ENCODE measurements around the gene PRKN. TPM values are rescaled to one million over a fixed set of nuclear protein-coding genes. Genes with fewer than 3 reads are reported as not detected.
A peak's percentile ranks its signal among the peaks of the same experiment; 100 is the strongest.

PRKN gene
- total and polyA plus RNA-seq, 2 experiments from 2014 or later, result 0.10 to 0.84 TPM

DNA sequence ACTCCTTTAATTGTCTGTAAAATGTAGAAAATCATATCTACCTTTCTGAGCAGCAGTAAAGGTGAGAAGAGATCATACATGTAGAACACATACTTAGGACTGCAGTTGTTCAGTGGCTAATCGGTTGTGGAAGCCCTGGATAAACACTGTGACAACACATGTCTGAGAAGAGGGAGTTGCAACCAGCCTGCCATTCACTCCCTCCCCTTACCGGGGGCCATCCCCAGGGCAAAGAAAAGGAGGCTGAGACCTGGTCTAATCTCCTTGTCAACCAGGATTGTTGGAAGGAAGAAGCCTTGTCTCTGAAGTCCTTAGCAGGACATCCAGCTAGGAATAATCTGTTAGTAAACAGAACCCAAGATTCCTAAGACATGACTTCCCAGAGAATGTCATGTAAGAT is 991.2 kb downstream of the PRKN start:
- TF ChIP-seq ETS1 (IDR thresholded peaks at IDR 0.05), result no peak
- TF ChIP-seq JUNB (IDR thresholded peaks at IDR 0.05; ENCODE audit: unreplicated experiment), result no peak
- TF ChIP-seq ZNF114 (CRISPR knock-in tag; IDR thresholded peaks at IDR 0.05), result no peak
- no peak for TF ChIP-seq EZH2 (IDR thresholded peaks at IDR 0.05; ENCODE audit: low read depth, unreplicated experiment)
- no peak for TF ChIP-seq REST (IDR thresholded peaks at IDR 0.05; ENCODE audit: unreplicated experiment)
- TF ChIP-seq NANOG (IDR thresholded peaks at IDR 0.05; ENCODE audit: borderline replicate concordance), result no peak
- TF ChIP-seq EZH2phosphoT487 (IDR thresholded peaks at IDR 0.05; ENCODE audit: unreplicated experiment), result no peak
- TF ChIP-seq POLR2AphosphoS5 (IDR thresholded peaks at IDR 0.05; ENCODE audit: low read depth), result no peak
- H2AFZ ChIP-seq, result no peak overlapping the region
- H3K4me3 Mint-ChIP-seq, result no peak overlapping the region
- no peak for ATAC-seq
- H3K4me1 ChIP-seq (ENCODE audit: insufficient read depth), result no peaks in the 10 kb centered on the region
- H3K27ac ChIP-seq (ENCODE audit: low read depth), result no peak overlapping the region
- H3K4me2 ChIP-seq, result no peak overlapping the region
- H3F3A ChIP-seq (replicated peaks; ENCODE audit: low read depth), result no peaks in the 10 kb centered on the region
- H3K36me3 Mint-ChIP-seq (ENCODE audit: low read depth), result no peaks in the 10 kb centered on the region
- H3K27ac Mint-ChIP-seq, result no peak overlapping the region
- H3K4me1 Mint-ChIP-seq, result peaks cover 7% of the 10 kb centered on the region; the same call in 2 of the 3 replicates
- H3K4me3 ChIP-seq, result no peak overlapping the region
- H3K27me3 Mint-ChIP-seq (ENCODE audit: insufficient read depth, low read depth, poor library complexity), result peaks cover 2% of the 10 kb centered on the region
- no peak for DNase-seq (ENCODE audit: low spot score)
- no peaks in the 10 kb centered on the region for H4K20me1 ChIP-seq (replicated peaks; ENCODE audit: insufficient read depth)
- no peaks in the 10 kb centered on the region for H3K36me3 ChIP-seq (ENCODE audit: insufficient read depth)
- no peaks in the 10 kb centered on the region for H3K79me2 ChIP-seq (replicated peaks; ENCODE audit: insufficient read depth)
- no peaks in the 10 kb centered on the region for H3K27me3 ChIP-seq (ENCODE audit: insufficient read depth)
- H3K9me3 Mint-ChIP-seq, result no peaks in the 10 kb centered on the region
- H3K9me2 ChIP-seq (ENCODE audit: insufficient read depth), result no peaks in the 10 kb centered on the region

- peaks cover 10% of the 10 kb centered on the region; the same call in 2 of the 3 replicates for H3K4me1 Mint-ChIP-seq
- ATAC-seq, result no peak
Observed at GRCh38 chr6:161732594-161732993, 995.0 kb downstream of the PRKN start.

More at GRCh38 chr6:161732594-161732993, 995.0 kb downstream of the PRKN start:
- H3K79me2 ChIP-seq (replicated peaks; ENCODE audit: insufficient read depth), result no peaks in the 10 kb centered on the region
- no peaks in the 10 kb centered on the region for H4K20me1 ChIP-seq (replicated peaks; ENCODE audit: insufficient read depth)
- DNase-seq (ENCODE audit: low spot score), result no peak
- H3K4me1 ChIP-seq (ENCODE audit: insufficient read depth), result no peaks in the 10 kb centered on the region
- H3K27ac ChIP-seq (ENCODE audit: low read depth), result no peak overlapping the region
- H3K9me2 ChIP-seq (ENCODE audit: insufficient read depth), result no peaks in the 10 kb centered on the region
- Mint-ChIP-seq H3K9me3 (peaks cover 9% of the 10 kb centered on the region; the same call in 2 of the 3 replicates), H3K27ac (no peak overlapping the region), H3K27me3 (ENCODE audit: insufficient read depth, low read depth, poor library complexity) (peaks cover 2% of the 10 kb centered on the region), H3K4me3 (no peak overlapping the region), H3K36me3 (ENCODE audit: low read depth) (peaks cover 6% of the 10 kb centered on the region; the same call in 1 of the 3 replicates)
- H3K4me3 ChIP-seq, result no peak overlapping the region
- TF ChIP-seq JUNB (IDR thresholded peaks at IDR 0.05; ENCODE audit: unreplicated experiment), result no peak
- TF ChIP-seq STAT1 (IDR thresholded peaks at IDR 0.05; ENCODE audit: unreplicated experiment), result no peak
- TF ChIP-seq, protein P1, sequence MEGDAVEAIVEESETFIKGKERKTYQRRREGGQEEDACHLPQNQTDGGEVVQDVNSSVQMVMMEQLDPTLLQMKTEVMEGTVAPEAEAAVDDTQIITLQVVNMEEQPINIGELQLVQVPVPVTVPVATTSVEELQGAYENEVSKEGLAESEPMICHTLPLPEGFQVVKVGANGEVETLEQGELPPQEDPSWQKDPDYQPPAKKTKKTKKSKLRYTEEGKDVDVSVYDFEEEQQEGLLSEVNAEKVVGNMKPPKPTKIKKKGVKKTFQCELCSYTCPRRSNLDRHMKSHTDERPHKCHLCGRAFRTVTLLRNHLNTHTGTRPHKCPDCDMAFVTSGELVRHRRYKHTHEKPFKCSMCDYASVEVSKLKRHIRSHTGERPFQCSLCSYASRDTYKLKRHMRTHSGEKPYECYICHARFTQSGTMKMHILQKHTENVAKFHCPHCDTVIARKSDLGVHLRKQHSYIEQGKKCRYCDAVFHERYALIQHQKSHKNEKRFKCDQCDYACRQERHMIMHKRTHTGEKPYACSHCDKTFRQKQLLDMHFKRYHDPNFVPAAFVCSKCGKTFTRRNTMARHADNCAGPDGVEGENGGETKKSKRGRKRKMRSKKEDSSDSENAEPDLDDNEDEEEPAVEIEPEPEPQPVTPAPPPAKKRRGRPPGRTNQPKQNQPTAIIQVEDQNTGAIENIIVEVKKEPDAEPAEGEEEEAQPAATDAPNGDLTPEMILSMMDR (conservative IDR thresholded peaks at IDR 0.05; ENCODE audit: low read depth in 2 of 2), result no peak
- no peak for TF ChIP-seq ZNF331 (CRISPR knock-in tag; IDR thresholded peaks at IDR 0.05; ENCODE audit: low read depth)
- TF ChIP-seq EZH2 (IDR thresholded peaks at IDR 0.05; ENCODE audit: low read depth, unreplicated experiment), result no peak
- no peak overlapping the region for H3K4me2 ChIP-seq
- peak overlapping the region; percentile 63; the same call in 1 of the 2 replicates for H2AFZ ChIP-seq
- no peaks in the 10 kb centered on the region for H3K36me3 ChIP-seq (ENCODE audit: insufficient read depth)
- H3F3A ChIP-seq (replicated peaks; ENCODE audit: low read depth), result no peaks in the 10 kb centered on the region
- no peaks in the 10 kb centered on the region for H3K27me3 ChIP-seq (ENCODE audit: insufficient read depth)

Data from GM23338 (cell line).